PC-3 (cell line): ENCODE results near the gene EPB41L4B. TPM values are rescaled to one million over a fixed set of nuclear protein-coding genes. Genes with fewer than 3 reads are reported as not detected.

Experiments used
- ATAC-seq: fragments of 200-7000 bp; cut with Tn5 transposase; 2 replicates; pipeline ENCODE4 v1.9.1; 2020; ENCODE audit warnings: mild to moderate bottlenecking, moderate library complexity
- BruUV-seq: library from RNA; stranded (reverse); fragments of 400-500 nt; replicated peaks from 2 replicates; lab custom pipeline; 2021; lab: Mats Ljungman, UMichigan
- CTCF ChIA-PET: fragments of 300-600 bp; sonication (Branson Sonifier 250); formaldehyde crosslinking; loops from one replicate; lab custom pipeline; 2022; ENCODE audit warnings: antibody characterized with exemption; lab: Charles Lee
- POLR2A ChIA-PET: fragments of 300-600 bp; sonication (Branson Sonifier 250); formaldehyde crosslinking; loops from one replicate; lab custom pipeline; 2022; ENCODE audit warnings: antibody characterized with exemption; ENCODE audit not compliant: unreplicated experiment; lab: Charles Lee
- DNase-seq: peaks from one replicate; pipeline ENCODE4 v3.0.0-alpha.2; 2015
- H2AFZ ChIP-seq: fragments of 300-600 bp; sonication (generic); 2 replicates; pipeline ENCODE4 v1.6.0; 2016; ENCODE audit warnings: antibody characterized with exemption, low read length
- H3F3A ChIP-seq: fragments of 300-600 bp; sonication (generic); one replicate; pipeline ENCODE4 v1.6.0; 2017; ENCODE audit warnings: antibody characterized with exemption, low read length, control low read depth, mild to moderate bottlenecking; ENCODE audit not compliant: unreplicated experiment
- H3K27ac ChIP-seq: fragments of 300-600 bp; sonication (generic); 2 replicates; pipeline ENCODE4 v1.5.1; 2016; ENCODE audit warnings: mild to moderate bottlenecking, low read length
- H3K27me3 ChIP-seq: fragments of 300-600 bp; sonication (generic); 2 replicates; pipeline ENCODE4 v1.6.1; 2016; ENCODE audit warnings: low read length, mixed read lengths
- H3K36me3 ChIP-seq: fragments of 300-600 bp; sonication (generic); 2 replicates; pipeline ENCODE4 v1.6.1; 2016; ENCODE audit warnings: low read depth, mixed run types, low read length, mixed read lengths
- H3K4me1 ChIP-seq: fragments of 300-600 bp; sonication (generic); 2 replicates; pipeline ENCODE4 v1.5.1; 2016; ENCODE audit warnings: low read length; ENCODE audit not compliant: insufficient read depth
- H3K4me2 ChIP-seq: fragments of 300-600 bp; sonication (generic); 2 replicates; pipeline ENCODE4 v1.6.0; 2016; ENCODE audit warnings: low read length
- H3K4me3 ChIP-seq: fragments of 300-600 bp; sonication (generic); 2 replicates; pipeline ENCODE4 v1.5.1; 2016; ENCODE audit warnings: mild to moderate bottlenecking, low read length, mixed read lengths
- H3K79me2 ChIP-seq: fragments of 300-600 bp; sonication (generic); 2 replicates; pipeline ENCODE4 v1.6.1; 2017; ENCODE audit warnings: low read length, mixed read lengths
- H3K9ac ChIP-seq: fragments of 300-600 bp; sonication (generic); 2 replicates; pipeline ENCODE4 v1.6.0; 2016; ENCODE audit warnings: mild to moderate bottlenecking, low read length
- H3K9me2 ChIP-seq: fragments of 300-600 bp; sonication (generic); replicated peaks from 2 replicates; pipeline ENCODE4 v1.6.1; 2016; ENCODE audit warnings: mixed run types, low read length, mixed read lengths
- H3K9me3 ChIP-seq: fragments of 300-600 bp; sonication (generic); 2 replicates; pipeline ENCODE4 v1.6.1; 2016; ENCODE audit warnings: low read length, mixed read lengths
- H4K20me1 ChIP-seq: fragments of 300-600 bp; sonication (generic); 2 replicates; pipeline ENCODE4 v1.6.1; 2016; ENCODE audit warnings: low read length, mixed read lengths
- CTCF ChIP-seq: fragments of 300-600 bp; sonication (generic); conservative IDR thresholded peaks from 2 replicates; pipeline ENCODE4 v1.5.1; 2017; ENCODE audit warnings: antibody characterized with exemption, low read depth, mild to moderate bottlenecking, low read length
- EZH2 ChIP-seq: fragments of 300-600 bp; sonication (generic); IDR thresholded peaks from one replicate; pipeline ENCODE4 v1.6.1; 2017; ENCODE audit warnings: antibody characterized with exemption, mild to moderate bottlenecking, low read length; ENCODE audit not compliant: unreplicated experiment
- EZH2phosphoT487 ChIP-seq: fragments of 300-600 bp; sonication (generic); IDR thresholded peaks from 2 replicates; pipeline ENCODE4 v1.6.1; 2018; ENCODE audit warnings: mild to moderate bottlenecking, antibody characterized with exemption, low read length, borderline replicate concordance
- intact Hi-C: fragments of 100-400 bp; cut with micrococcal nuclease; formaldehyde crosslinking; loops from 2 replicates; pipeline ENCODE4 v1.9.0; 2023
- total RNA-seq: library from RNA; depleted of rRNA; stranded (reverse); fragments of >200 nt; gene quantifications from 2 replicates; pipeline ENCODE4 v1.2.3, GENCODE V29; 2014

EPB41L4B gene
- total RNA-seq, 1 experiment from 2014 or later = 11.2 TPM

- Histone ChIP-seq H3K4me2 (no peak overlapping the region), H3K9ac (no peak overlapping the region), H2AFZ (no peak overlapping the region), H3K27me3 (no peaks in the 10 kb centered on the region), H3K4me1 (peaks cover 28% of the 10 kb centered on the region), H3K4me3 (no peak overlapping the region), H3K9me3 (no peaks in the 10 kb centered on the region), H3K9me2 (no peaks in the 10 kb centered on the region), H3K79me2 (peaks cover 12% of the 10 kb centered on the region), H3K27ac (no peak overlapping the region), H4K20me1 (no peaks in the 10 kb centered on the region), H3K36me3 (no peaks in the 10 kb centered on the region), H3F3A (no peaks in the 10 kb centered on the region)
- intact Hi-C loops = no loop called here
- CTCF ChIA-PET = no interaction called here
- no peak for TF ChIP-seq EZH2phosphoT487
- TF ChIP-seq EZH2 = no peak
- TF ChIP-seq CTCF = no peak
- DNase-seq = no peak
- BruUV-seq = no TSS peak
- no peak for ATAC-seq
- POLR2A ChIA-PET = no interaction called here
These were observed 2.9 kb upstream of the EPB41L4B start for GRCh38 chr9:109323771-109324170.

GRCh38 chr9:109321727-109322126, 868 bp upstream of the EPB41L4B start:
- Histone ChIP-seq H4K20me1 (peaks cover 7% of the 10 kb centered on the region; the same call in 1 of the 2 replicates), H3K9me3 (no peaks in the 10 kb centered on the region), H3K27me3 (no peaks in the 10 kb centered on the region), H3K36me3 (no peaks in the 10 kb centered on the region), H3K79me2 (peaks cover 33% of the 10 kb centered on the region), H3K4me1 (peaks cover 33% of the 10 kb centered on the region), H3K27ac (no peak overlapping the region), H3K4me2 (no peak overlapping the region), H3K9ac (no peak overlapping the region), H3K9me2 (no peaks in the 10 kb centered on the region), H3K4me3 (no peak overlapping the region), H3F3A (no peaks in the 10 kb centered on the region), H2AFZ (no peak overlapping the region)
- POLR2A ChIA-PET = no interaction called here
- DNase-seq = no peak
- no TSS peak for BruUV-seq
- TF ChIP-seq EZH2phosphoT487 (no peak), EZH2 (no peak), CTCF (no peak)
- intact Hi-C loops = loop anchor here (1.0 to 2.0 kb wide), 2 partner anchors 129 to 139 kb away; no protein-coding TSS in a partner anchor
- CTCF ChIA-PET = no interaction called here
- no peak for ATAC-seq

GRCh38 chr9:109320331-109320741, 523 bp downstream of the EPB41L4B start:
- Histone ChIP-seq H3K4me1 (peaks cover 39% of the 10 kb centered on the region), H3K4me2 (no peak overlapping the region), H3K27ac (no peak overlapping the region), H3K27me3 (no peaks in the 10 kb centered on the region), H3K36me3 (no peaks in the 10 kb centered on the region), H3K9me3 (no peaks in the 10 kb centered on the region), H2AFZ (no peak overlapping the region), H4K20me1 (peaks cover 7% of the 10 kb centered on the region; the same call in 1 of the 2 replicates), H3F3A (no peaks in the 10 kb centered on the region), H3K9me2 (no peaks in the 10 kb centered on the region), H3K4me3 (no peak overlapping the region), H3K79me2 (peaks cover 40% of the 10 kb centered on the region), H3K9ac (no peak overlapping the region)
- intact Hi-C loops = loop anchor here (2.0 kb wide), 1 partner anchor 138 kb away; no protein-coding TSS in a partner anchor
- CTCF ChIA-PET = no interaction called here
- no peak for TF ChIP-seq EZH2phosphoT487
- TF ChIP-seq EZH2 = no peak
- TF ChIP-seq CTCF = no peak
- BruUV-seq = no TSS peak
- ATAC-seq (peak; percentile 3; the same call in 1 of the 2 replicates), DNase-seq (peak; percentile 32)
- POLR2A ChIA-PET = no interaction called here
